Measurements from ENCODE around the gene SIL1.

SIL1 gene

GRCh38 chr5:138946241-138946623 lies 251.9 kb downstream of the SIL1 start:
- Histone ChIP-seq H3K4me3 (no peak overlapping the region), H3K27ac (peak overlapping the region; percentile 81), H3K4me2 (no peak overlapping the region; the same call in 1 of the 2 replicates), H3K36me3 (peaks cover 19% of the 10 kb centered on the region; the same call in 1 of the 2 replicates), H3K27me3 (no peaks in the 10 kb centered on the region), H3K4me1 (peaks cover 99% of the 10 kb centered on the region), H4K20me1 (0 out of 2 replicates have a peak, but pooled peaks cover 10% of the 10 kb centered on the region), H3K9me3 (no peaks in the 10 kb centered on the region), H3K9ac (no peak overlapping the region)
- TF ChIP-seq Cebpa-rat (IDR thresholded peaks at IDR 0.05) = no peak

- 0 out of 2 replicates have a peak overlapping the region, but pooled peaks have one; percentile 67 for H3K9ac ChIP-seq
- no peaks in the 10 kb centered on the region for H3K9me3 ChIP-seq
- H3K27ac ChIP-seq = peak overlapping the region; percentile 81
- H3K36me3 ChIP-seq = peaks cover 19% of the 10 kb centered on the region; the same call in 1 of the 2 replicates
- H3K4me3 ChIP-seq = no peak overlapping the region
- no peaks in the 10 kb centered on the region for H3K27me3 ChIP-seq
- peaks cover 93% of the 10 kb centered on the region for H3K4me1 ChIP-seq
- no peak for TF ChIP-seq Cebpa-rat (IDR thresholded peaks at IDR 0.05)
- peak overlapping the region; percentile 87 for H3K4me2 ChIP-seq
- 0 out of 2 replicates have a peak, but pooled peaks cover 10% of the 10 kb centered on the region for H4K20me1 ChIP-seq
Measured at GRCh38 chr5:138945421-138946240, 252.5 kb downstream of the SIL1 start.

DNA sequence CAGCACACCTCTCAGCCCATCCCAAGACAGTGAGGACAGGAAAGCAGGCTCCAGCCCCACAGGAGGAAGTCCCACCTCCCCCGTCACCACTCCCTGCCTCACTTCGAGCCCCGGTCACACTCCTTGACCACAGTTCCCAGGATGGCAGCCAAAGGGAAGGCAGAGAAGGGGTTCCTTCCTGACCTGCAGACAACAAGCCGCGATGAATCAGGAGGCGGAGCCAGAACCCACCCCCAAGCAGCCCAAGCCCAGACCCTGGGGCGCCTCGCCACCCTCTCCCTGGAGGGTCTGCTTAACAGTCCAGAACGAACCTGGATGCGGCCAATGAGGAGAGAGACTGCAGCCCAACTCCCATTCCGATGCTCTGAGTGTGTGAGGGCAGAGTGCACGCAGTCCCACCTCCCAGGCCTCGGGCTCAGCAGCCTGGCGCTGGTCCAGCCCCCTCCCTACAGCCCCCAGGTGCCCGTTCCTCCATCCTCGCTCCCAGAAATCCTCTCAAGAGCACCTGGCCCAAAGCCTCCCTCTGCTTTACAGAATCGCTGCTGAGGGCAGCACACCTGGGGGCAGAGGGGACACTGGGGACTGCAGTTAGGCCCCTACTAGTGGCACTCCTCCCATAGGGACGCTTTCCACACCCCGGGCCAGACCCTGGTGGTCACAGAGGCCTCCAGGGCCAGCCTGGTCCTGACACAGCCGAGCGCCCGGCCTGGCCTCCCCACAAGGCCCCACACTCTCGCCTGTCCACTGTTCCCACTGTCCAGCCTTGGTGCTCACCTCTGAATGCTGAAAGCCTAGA lies 253.4 kb downstream of the SIL1 start:
- TF ChIP-seq Cebpa-rat (IDR thresholded peaks at IDR 0.05) = no peak
- Histone ChIP-seq H4K20me1 (0 out of 2 replicates have a peak, but pooled peaks cover 10% of the 10 kb centered on the region), H3K36me3 (peaks cover 19% of the 10 kb centered on the region; the same call in 1 of the 2 replicates), H3K9me3 (no peaks in the 10 kb centered on the region), H3K9ac (peak overlapping the region; percentile 67; the same call in 1 of the 2 replicates), H3K4me1 (peaks cover 84% of the 10 kb centered on the region), H3K4me2 (peak overlapping the region; percentile 87), H3K27me3 (no peaks in the 10 kb centered on the region), H3K27ac (peak overlapping the region; percentile 81), H3K4me3 (peak overlapping the region; percentile 45)

- no peaks in the 10 kb centered on the region for H3K27me3 ChIP-seq
- H3K27ac ChIP-seq = peak overlapping the region; percentile 81
- H4K20me1 ChIP-seq = 0 out of 2 replicates have a peak, but pooled peaks cover 10% of the 10 kb centered on the region
- H3K9ac ChIP-seq = peak overlapping the region; percentile 67
- peak overlapping the region; percentile 87 for H3K4me2 ChIP-seq
- TF ChIP-seq Cebpa-rat (IDR thresholded peaks at IDR 0.05) = no peak
- peaks cover 73% of the 10 kb centered on the region for H3K4me1 ChIP-seq
- no peaks in the 10 kb centered on the region for H3K9me3 ChIP-seq
- H3K36me3 ChIP-seq = peaks cover 19% of the 10 kb centered on the region; the same call in 1 of the 2 replicates
- peak overlapping the region; percentile 45 for H3K4me3 ChIP-seq
Measured at GRCh38 chr5:138943599-138944173, 254.5 kb downstream of the SIL1 start.

DNA sequence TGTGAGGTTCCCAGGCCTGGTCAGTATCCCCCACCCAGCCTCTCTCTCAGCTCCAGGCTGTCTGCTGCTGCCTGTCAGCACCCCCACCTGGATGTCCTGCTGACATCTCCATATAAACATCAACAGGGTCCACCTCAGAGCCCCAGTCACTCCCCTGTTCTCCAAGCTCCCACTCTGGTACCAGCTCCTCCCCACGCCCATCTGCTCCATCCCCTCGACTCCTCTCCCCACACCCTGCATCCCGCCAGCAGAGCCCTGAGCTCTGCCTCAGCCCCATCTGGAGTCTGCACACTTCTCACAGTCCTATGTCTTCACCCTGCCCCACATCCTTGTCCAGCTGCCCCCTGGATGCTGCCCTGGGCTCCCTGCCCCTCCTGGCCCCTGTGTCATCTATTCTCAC lies 255.3 kb downstream of the SIL1 start:
- no peak for TF ChIP-seq Cebpa-rat (IDR thresholded peaks at IDR 0.05)
- Histone ChIP-seq H3K4me3 (peak overlapping the region; percentile 45; the same call in 1 of the 2 replicates), H3K9me3 (no peaks in the 10 kb centered on the region), H3K4me2 (peak overlapping the region; percentile 87), H3K36me3 (peaks cover 26% of the 10 kb centered on the region; the same call in 1 of the 2 replicates), H3K27ac (peak overlapping the region; percentile 81), H3K4me1 (peaks cover 65% of the 10 kb centered on the region), H3K27me3 (no peaks in the 10 kb centered on the region), H4K20me1 (0 out of 2 replicates have a peak, but pooled peaks cover 10% of the 10 kb centered on the region), H3K9ac (peak overlapping the region; percentile 67)

GRCh38 chr5:138942066-138942465 lies 256.1 kb downstream of the SIL1 start:
- peaks cover 57% of the 10 kb centered on the region for H3K4me1 ChIP-seq

DNA sequence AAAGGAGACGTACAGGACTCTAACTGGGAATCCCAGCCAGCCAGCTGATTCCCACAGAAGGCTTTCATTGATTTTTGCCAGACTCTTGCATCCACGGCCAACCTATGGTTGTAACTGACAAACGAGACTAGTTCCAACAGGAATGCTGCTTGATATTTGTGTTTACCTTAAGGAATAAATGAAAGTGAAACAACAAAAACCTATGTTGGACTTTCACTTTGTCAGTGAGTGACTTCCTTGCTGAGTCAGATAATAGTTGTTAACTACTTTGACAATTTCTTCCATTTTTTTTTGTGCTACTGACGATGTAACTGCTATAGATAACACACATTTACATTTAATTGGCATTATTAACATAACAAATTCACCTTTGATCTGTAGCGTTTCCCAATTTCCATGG lies 259.6 kb downstream of the SIL1 start:
- H3K27ac ChIP-seq = no peak overlapping the region
- no peak for TF ChIP-seq Cebpa-rat (IDR thresholded peaks at IDR 0.05)

More at GRCh38 chr5:138942066-138942465, 256.1 kb downstream of the SIL1 start:
- H3K36me3 ChIP-seq = peaks cover 29% of the 10 kb centered on the region; the same call in 1 of the 2 replicates
- no peak overlapping the region for H3K27ac ChIP-seq
- H4K20me1 ChIP-seq = 0 out of 2 replicates have a peak, but pooled peaks cover 10% of the 10 kb centered on the region
- no peak for TF ChIP-seq Cebpa-rat (IDR thresholded peaks at IDR 0.05)
- H3K27me3 ChIP-seq = no peaks in the 10 kb centered on the region
- peak overlapping the region; percentile 87; the same call in 1 of the 2 replicates for H3K4me2 ChIP-seq
- no peaks in the 10 kb centered on the region for H3K9me3 ChIP-seq
- H3K4me3 ChIP-seq = no peak overlapping the region
- no peak overlapping the region for H3K9ac ChIP-seq

DNA sequence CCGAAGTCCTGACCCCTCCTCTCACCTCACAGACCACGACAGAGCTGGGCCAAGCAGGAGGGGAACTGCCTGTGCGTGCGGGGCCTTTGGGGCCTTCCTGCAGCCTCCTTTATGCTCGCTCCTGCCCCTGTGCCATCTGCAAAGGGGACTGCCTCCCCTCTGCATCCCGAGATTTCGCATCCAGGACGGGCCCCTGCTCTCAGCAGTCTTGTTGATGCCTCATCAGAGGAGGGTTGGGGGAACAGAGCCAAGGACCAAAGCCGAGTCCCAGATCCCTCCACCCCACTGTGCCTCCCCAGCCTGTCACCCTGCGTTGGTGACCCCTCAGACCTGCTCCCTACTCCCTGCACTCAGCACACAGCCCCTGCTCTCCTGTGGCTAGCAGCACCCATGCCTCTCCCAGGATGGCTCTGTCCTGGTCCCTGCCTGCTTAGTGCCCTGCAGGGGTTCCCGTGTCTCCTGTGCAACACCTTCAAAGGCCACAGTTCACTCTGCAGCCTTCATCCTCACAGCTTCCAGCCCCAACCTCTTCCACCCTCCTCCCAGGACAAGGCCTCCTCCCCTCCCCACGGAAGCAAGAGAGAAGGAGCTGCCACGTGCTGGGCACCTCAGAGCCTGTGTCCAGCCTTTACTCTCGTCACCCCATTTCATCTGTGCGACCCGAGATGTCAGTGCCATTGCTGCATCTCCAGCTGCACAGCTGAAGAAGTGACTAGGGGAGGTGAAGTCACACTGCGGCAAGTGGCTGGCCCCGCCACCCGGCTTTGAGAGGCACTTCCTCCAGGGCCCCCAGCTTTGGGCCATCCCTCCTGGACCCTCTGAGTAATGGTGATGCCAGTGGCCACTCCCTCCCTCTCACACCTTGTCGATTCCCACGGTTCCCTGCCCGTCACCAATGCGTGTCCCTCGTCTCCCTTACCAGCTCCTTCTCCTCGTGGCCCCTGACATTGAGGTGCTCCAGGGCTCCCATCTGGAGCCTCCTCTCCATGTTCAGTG lies 260.5 kb downstream of the SIL1 start:
- no peaks in the 10 kb centered on the region for H3K27me3 ChIP-seq
- H4K20me1 ChIP-seq = no peaks in the 10 kb centered on the region
- no peak overlapping the region for H3K4me3 ChIP-seq
- no peaks in the 10 kb centered on the region for H3K9me3 ChIP-seq
- peaks cover 13% of the 10 kb centered on the region for H3K4me1 ChIP-seq
- no peak overlapping the region for H3K4me2 ChIP-seq
- H3K27ac ChIP-seq = 0 out of 2 replicates have a peak overlapping the region, but pooled peaks have one; percentile 29
- peaks cover 57% of the 10 kb centered on the region for H3K36me3 ChIP-seq
- no peak for TF ChIP-seq Cebpa-rat (IDR thresholded peaks at IDR 0.05)
- no peak overlapping the region for H3K9ac ChIP-seq

More for the DNA sequence above, 259.6 kb downstream of the SIL1 start:
- H3K36me3 ChIP-seq = peaks cover 48% of the 10 kb centered on the region
- H3K4me3 ChIP-seq = no peak overlapping the region
- H3K27me3 ChIP-seq = no peaks in the 10 kb centered on the region
- no peaks in the 10 kb centered on the region for H3K9me3 ChIP-seq
- peaks cover 22% of the 10 kb centered on the region for H3K4me1 ChIP-seq
- H3K4me2 ChIP-seq = no peak overlapping the region
- 0 out of 2 replicates have a peak, but pooled peaks cover under 1% of the 10 kb centered on the region for H4K20me1 ChIP-seq
- no peak overlapping the region for H3K9ac ChIP-seq
